NCI-H82 treated with DMSO at 0.1 percent for 48 hours (cell line): Measurements from ENCODE around the gene CCDC88B.

Experiments used
- DNase-seq: peaks from one replicate; lab custom pipeline; 2025; ENCODE audit not compliant: unreplicated experiment; lab: John Stamatoyannopoulos, UW

The CCDC88B gene, protein sequence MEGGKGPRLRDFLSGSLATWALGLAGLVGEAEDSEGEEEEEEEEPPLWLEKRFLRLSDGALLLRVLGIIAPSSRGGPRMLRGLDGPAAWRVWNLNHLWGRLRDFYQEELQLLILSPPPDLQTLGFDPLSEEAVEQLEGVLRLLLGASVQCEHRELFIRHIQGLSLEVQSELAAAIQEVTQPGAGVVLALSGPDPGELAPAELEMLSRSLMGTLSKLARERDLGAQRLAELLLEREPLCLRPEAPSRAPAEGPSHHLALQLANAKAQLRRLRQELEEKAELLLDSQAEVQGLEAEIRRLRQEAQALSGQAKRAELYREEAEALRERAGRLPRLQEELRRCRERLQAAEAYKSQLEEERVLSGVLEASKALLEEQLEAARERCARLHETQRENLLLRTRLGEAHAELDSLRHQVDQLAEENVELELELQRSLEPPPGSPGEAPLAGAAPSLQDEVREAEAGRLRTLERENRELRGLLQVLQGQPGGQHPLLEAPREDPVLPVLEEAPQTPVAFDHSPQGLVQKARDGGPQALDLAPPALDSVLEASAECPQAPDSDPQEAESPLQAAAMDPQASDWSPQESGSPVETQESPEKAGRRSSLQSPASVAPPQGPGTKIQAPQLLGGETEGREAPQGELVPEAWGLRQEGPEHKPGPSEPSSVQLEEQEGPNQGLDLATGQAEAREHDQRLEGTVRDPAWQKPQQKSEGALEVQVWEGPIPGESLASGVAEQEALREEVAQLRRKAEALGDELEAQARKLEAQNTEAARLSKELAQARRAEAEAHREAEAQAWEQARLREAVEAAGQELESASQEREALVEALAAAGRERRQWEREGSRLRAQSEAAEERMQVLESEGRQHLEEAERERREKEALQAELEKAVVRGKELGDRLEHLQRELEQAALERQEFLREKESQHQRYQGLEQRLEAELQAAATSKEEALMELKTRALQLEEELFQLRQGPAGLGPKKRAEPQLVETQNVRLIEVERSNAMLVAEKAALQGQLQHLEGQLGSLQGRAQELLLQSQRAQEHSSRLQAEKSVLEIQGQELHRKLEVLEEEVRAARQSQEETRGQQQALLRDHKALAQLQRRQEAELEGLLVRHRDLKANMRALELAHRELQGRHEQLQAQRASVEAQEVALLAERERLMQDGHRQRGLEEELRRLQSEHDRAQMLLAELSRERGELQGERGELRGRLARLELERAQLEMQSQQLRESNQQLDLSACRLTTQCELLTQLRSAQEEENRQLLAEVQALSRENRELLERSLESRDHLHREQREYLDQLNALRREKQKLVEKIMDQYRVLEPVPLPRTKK (N-terminal part only)

DNA sequence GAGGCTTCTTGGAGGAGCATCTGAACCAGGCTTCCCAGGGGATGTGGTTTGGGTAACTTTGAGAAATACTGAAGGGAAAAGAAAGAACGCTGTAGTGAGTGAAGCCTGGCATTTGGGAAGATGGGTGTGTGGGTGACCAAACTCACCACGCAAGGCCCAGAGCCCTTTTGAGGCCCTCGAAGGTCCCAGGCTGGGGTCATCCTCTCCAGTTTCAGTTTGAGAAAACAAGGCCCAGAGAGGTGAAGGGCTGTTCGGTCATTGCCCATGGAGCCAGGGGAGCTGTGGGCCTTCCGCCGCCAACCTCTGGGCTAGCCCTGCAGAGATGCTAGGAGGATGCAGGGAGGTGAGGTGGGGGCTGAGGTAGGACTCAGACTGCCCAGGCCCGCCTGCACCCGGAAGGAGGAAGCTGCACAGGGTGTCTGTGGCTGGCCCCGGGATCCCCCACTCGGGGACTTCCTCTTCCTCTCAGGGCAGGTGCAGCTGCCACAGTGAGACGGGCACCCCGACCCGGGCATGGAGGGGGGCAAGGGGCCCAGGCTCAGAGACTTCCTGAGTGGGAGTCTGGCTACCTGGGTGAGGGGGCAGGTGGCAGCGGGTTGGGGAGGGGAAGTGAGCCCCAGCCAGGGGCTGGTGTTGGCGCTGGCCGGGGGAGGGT lies at the start of gene CCDC88B:
TSS of gene CCDC88B (plus strand) at position 451 of the 655 bp plus-strand sequence. CDS start at position 514, 63 bp downstream.
- DNase-seq, result no peak

DNA sequence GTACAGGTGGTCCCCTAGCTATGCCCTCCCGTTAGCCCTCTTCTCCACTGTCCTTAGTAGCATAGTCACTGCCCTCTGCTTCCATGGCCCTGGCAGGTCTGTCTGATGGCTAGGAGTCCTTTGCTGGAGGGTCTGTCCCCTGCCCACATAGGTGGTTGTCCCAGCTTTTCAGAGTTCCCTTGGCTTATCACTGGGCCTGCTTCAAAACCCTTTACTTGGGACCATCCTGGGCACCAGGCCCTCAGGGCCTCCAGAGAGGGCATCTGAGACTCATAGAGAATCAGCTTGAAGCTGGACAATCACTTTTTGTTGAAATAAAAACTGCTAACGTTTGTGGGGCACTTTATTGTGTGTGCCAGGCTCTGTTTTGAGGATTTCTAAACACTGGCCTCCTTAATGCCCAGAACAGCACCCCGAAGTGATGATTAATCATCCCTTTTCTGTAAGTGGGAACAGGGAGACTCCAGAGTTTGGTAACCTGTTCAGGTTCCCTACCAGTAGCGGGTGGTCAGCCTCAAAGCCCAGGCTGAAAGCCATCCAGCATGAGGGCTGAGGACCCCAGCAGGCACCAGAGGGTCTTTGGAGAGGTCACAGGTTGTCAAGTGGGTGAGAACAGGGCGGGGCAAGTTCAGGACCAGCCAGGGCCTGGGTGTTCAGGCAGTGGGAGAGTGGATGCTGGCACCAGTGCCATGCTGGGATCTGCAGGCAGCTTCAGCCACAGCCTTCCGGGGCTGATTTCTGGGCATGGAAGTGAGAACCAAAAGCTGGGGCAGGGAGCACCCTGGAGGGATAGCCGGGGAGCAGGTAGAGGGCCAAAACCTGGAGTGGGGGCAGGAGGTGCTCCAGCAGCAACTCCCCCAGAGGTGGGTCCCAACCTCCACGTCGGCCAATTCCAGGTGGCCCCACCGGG lies 49.4 kb upstream of the CCDC88B start:
- no peak for DNase-seq

DNA sequence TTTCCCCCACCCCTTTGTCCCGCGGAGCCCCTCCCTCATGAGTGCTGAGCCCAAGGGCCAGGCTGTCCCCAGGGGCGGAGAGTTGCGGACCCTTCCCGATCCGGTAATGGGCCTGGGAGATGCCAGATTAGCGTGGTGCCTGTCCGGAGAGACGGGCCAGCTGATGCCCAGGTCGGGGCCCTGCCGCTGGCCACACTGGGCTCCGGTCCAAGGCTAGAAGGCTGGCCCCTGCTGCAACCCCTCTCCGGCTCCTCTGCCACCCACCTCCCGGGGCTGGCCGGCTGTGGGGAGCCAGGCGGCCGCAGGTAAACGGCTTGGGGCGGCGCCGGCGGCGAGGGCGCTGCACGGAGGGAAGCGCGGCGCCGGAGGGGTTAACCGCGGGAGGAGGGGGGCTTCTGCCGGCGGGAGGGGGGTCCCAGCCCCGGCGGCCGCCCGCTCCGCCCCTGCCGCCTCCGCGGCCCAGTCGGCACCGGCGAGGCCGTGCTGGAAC lies 48.7 kb upstream of the CCDC88B start, which contains the start of gene KCNK4:
TSS of gene KCNK4 (plus strand) at position 41 of the 490 bp plus-strand sequence. CDS start 1,717 bp downstream, outside the sequence.
- DNase-seq, result no peak

DNA sequence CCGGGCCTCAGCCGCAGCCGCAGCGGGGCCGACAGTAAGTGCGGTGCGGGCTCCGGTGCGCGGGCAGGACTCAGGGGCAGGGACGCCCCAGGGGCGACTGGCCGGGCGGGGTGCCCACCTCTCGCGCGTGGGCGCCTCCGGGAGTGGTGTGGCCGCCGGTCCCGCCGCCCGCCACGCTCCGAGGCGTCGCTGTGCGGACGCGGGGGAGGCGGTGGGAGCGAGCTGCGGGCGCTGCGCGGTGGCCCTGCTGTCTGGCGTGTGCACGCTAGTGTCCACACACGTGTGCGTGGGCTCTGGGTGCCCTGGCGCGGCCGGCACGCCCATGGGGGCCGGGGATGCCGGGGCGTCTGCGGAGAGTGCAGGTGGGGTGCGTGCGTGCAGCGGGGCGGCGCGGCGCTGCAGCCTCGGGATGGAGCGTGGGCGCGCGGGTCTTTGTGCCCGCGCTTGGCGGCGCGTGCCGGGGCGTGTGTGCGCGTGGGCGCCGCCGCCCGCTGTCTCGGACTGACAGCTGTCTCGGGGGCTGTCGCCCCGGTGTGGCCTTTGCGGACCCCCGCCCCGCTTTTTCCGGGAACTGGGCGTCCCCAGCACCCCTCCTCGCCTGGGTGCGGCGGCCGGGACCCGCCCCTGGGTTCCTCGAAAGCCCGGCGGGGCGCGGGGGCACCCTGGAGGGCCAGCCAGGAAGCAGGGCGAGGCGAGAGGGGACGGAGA lies 48.1 kb upstream of the CCDC88B start:
- no peak for DNase-seq

DNA sequence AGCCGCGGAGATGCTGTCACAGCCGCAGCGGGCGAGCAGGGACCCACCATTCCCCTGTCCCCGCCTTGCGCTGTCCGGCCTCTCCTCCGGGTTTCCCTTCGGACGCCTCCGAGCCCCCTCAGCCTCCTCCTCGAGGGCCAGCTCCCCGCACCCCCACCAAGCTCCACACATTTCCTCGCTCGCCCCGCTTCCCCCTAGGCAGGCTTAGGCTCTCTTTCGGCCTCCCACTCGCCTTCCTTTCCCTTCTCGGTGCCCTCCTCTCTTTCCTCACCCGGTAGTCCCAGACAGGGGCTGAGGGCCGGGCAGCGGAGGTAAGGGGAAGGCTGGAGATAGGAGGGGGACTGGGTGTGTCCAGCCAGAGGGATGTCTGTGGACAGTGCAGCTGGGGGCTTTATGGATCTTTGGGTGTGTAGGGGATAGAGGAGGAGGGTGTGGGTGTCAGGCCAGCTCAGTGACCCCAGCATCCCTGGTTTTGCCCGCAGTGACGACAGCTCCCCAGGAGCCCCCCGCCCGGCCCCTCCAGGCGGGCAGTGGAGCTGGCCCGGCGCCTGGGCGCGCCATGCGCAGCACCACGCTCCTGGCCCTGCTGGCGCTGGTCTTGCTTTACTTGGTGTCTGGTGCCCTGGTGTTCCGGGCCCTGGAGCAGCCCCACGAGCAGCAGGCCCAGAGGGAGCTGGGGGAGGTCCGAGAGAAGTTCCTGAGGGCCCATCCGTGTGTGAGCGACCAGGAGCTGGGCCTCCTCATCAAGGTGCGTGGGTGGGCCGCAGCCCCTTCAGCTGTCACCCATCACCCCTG lies 47.3 kb upstream of the CCDC88B start:
- no peak for DNase-seq

DNA sequence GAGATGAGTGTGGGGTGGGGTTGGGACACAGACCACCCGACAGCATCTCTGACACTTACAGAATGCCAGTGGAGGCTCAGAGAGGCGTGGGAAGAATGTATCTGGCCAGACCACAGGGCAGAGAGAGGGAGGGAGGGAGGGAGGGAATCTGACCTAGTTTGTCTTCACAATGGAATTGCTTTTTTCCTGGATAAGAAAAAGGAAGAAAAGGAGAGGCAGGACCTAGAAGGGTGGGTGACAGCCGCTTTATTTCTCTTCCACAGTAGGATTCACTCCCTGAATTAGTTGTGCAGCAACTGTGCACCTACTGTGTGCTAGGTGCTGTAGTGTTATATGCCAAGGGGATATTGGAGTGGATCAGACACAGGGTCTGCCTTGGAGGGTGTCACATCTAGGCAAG lies 45.2 kb upstream of the CCDC88B start:
- no peak for DNase-seq

DNA sequence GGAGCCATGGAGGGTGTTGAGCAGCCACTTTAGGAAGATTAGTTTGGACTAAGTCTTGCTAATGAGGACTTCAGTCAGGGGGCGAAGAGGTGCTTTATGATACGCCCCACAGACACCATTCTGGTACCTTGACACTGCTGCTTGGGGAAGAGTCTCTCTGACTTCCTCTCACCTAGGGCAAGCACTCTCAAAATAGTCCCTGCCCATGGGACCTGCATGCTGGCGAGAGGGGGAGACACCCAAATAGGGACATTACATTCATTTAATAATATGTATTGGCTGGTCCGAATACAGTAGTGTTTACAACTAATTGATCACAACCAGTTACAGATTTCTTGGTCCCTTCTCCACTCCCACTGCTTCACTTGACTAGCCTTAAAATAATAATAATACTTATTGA lies 44.2 kb upstream of the CCDC88B start:
- no peak for DNase-seq

DNA sequence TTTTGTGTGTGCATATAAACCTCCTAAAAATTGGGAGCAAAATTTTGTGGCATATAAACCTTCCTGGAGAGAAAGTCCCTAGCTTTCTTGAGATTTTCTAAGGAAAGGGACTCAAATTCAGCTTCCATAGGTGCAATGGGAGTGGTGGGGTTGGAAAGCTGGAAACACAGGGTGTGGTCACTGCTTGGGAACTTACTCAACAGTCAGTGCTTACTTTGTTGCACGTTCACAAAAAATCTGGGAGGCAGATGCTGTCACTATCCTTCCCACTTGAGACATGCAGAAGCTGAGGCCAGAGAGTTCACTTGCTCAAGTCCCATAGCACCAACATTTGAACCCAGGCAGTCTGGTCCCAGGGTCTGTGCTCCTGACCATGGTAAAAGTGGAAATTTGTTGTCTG lies 43.8 kb upstream of the CCDC88B start:
- no peak for DNase-seq

DNA sequence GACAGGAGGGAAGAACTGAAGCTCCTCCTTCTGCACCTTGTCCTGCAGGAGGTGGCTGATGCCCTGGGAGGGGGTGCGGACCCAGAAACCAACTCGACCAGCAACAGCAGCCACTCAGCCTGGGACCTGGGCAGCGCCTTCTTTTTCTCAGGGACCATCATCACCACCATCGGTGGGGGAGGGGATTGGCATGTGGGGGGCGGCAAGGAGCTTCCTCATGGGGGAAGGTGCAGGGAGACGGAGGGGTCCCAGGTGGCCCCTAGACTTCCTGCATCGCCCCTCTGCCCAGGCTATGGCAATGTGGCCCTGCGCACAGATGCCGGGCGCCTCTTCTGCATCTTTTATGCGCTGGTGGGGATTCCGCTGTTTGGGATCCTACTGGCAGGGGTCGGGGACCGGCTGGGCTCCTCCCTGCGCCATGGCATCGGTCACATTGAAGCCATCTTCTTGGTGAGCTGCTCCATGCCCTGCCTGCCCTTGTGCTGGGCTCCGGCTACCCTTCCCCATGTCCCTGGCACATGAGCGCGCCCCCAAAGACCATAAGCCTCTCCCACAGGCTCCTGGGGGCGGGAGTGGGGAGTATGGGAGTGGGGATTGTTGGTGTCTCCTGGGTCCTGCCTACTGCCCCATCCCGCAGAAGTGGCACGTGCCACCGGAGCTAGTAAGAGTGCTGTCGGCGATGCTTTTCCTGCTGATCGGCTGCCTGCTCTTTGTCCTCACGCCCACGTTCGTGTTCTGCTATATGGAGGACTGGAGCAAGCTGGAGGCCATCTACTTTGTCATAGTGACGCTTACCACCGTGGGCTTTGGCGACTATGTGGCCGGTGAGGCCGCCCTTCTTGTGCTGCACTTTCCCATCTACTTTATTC lies 42.9 kb upstream of the CCDC88B start:
- no peak for DNase-seq

DNA sequence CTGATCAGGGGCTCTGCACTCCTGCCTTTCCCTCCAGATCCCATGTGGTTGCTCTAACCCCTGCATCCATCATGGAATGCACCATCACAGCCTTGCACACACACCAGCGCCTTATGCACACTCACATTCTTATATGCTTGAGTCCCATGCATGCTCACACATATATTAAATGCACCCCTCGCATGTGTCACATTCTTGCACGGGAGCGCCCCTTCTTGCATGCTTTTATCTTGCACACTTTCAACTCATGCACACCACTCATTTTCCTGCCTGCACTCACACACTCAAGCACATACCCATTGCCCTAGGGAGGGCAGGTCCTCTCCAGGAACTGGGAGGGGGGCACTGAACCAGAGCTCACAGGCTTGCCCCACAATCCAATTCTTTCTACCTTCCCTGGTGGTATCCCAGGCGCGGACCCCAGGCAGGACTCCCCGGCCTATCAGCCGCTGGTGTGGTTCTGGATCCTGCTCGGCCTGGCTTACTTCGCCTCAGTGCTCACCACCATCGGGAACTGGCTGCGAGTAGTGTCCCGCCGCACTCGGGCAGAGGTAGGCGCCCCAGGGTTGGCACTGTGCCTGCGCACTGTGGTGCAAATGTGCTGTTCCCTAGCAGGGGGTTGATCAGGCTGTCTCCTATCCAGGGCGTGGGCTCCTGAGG lies 42.2 kb upstream of the CCDC88B start:
- DNase-seq, result no peak

DNA sequence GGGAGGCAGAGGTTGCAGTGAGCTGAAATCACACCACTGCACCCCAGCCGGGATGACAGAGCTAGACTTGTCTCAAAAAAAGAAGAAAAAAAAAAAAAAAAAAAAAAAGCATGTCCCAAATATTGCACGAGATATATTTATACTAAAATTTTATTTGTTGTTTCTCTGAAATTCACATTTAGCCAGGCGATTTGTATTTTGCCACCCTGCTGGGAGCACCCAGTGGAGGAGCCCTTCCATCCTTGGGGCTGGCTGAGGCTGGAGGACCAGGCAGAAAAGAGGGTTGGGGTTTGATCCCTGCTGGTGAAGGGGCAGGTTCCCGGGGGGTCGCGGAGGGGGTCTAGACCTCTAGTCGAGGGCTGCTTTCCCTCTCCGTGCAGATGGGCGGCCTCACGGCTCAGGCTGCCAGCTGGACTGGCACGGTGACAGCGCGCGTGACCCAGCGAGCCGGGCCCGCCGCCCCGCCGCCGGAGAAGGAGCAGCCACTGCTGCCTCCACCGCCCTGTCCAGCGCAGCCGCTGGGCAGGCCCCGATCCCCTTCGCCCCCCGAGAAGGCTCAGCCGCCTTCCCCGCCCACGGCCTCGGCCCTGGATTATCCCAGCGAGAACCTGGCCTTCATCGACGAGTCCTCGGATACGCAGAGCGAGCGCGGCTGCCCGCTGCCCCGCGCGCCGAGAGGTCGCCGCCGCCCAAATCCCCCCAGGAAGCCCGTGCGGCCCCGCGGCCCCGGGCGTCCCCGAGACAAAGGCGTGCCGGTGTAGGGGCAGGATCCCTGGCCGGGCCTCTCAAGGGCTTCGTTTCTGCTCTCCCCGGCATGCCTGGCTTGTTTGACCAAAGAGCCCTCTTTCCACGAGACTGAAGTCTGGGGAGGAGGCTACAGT lies 40.8 kb upstream of the CCDC88B start:
- no peak for DNase-seq

DNA sequence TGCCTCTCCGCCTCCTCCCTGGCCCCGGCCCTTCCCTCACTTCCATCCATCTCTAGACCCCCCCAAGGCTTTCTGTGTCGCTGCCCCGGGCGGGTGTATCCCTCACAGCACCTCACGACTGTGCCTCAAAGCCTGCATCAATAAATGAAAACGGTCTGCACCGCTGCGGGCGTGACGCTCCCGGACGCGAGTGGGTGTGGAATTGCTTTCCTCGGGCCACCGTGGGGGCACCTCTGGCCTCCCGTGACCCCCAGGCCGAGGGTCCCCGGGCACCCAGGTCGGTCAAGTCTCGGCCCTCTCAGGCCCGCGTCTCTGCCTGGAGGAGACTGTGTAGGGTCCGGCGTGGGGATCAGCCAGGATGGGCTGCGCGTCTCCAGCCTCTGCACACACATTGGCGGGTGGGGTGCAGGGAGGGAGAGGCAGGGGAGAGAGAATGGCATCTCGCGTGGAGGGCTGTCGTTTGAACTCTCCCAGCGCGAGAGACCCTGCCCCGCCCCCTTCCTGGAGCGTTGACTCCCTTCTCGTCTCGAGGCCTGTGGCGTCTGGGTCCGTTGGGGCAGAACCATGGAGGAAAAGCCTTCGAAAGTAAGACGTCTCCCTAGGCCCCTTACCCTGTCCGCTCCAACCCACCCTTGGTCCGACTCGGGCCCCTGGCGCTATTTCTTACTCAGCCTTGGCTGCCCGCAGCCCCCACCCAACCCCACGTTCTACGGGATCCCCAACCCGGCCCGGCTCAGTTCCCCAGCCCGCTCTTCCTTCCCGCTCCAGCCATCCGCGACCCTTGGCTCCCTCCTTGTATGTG lies 40.0 kb upstream of the CCDC88B start, which contains the start of gene CATSPERZ:
TSS of gene CATSPERZ (plus strand) at position 512 of the 802 bp plus-strand sequence. CDS start at position 565, 53 bp downstream.
- no peak for DNase-seq

DNA sequence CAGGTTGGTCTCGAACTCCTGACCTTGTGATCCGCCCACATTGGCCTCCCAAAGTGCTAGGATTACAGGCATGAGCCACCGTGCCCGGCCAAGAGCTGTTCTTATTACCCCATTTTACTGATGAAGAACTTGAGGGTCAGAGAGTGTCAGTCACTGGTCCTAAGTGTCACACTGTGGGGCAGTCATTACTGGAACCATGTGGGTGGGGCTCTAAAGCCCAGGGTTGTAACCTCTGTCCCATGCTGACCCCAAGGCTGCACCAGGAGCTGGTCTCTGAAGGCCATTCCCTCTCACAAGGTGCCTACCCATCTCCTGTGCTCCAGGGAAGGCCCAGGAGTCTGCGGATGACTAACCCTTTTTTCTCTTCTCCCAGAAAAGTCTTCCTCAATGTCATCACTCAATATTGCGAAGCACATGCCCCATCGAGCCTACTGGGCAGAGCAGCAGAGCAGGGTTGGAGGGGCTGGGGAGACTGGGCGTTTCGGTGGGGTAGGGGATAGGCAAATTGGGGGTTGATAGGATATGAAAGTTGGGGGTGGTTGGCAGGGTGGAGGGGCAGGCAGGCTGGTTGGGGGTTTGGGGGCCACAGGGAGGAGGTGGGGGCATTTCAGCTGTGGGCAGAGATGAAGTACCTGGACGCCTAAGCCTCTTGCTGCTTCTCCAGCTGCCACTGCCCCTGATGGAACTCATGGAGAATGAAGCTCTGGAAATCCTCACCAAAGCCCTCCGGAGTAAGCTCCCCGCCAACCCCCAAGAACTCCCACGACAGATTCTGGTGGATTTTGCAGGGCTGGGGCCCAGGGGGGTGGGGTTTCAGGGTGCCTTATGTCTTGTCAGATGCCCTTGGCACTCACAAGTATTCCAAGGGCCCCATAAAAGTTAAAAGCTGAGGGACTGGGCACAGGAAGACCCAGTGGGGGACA lies 36.6 kb upstream of the CCDC88B start:
- no peak for DNase-seq

DNA sequence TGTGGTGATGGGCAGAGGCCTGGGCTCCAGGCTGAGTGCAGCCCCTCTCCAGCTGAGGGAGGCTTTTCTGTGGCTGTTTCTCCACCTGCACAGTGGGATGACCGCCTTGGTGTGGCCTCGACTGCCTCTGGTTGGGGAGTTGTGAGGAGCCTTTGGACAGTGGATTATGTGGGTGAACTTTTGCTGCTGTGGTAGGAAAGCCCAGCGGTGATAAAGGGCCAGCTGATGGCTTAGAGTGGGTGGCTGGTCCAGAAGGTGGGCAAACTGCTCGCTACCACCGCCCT lies 36.0 kb upstream of the CCDC88B start:
- no peak for DNase-seq
